NT2/D1 (cell line): ENCODE data around the gene SIRT4.

ENCODE experiments used
- SUZ12 ChIP-seq: IDR thresholded peaks from 2 replicates; pipeline ENCODE4 v1.6.1; 2011; ENCODE audit not compliant: insufficient read length, insufficient read depth; ENCODE audit errors: extremely low read depth
- YY1 ChIP-seq: IDR thresholded peaks from 2 replicates; pipeline ENCODE4 v1.6.1; 2011; ENCODE audit not compliant: insufficient read length, insufficient read depth
- ZNF274 ChIP-seq: IDR thresholded peaks from 2 replicates; pipeline ENCODE4 v1.6.1; 2011; ENCODE audit warnings: mild to moderate bottlenecking, low read depth, low read length

DNA sequence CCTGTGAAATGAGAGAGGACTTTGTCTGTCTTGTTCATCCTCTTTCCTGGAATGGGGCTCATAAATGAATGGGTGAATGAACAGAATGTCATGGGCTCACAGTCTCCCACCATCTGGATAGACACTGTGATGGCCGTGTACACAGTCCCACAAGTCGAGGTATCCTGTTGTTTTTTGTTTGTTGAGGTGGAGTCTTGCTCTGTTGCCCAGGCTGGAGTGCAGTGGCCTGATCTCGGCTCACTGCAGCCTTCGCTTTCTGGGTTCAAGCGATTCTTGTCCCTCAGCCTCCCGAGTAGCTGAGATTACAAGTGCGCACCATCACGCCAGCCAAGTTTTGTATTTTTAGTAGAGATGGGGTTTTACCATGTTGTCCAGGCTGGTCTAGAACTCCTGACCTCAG, 41.6 kb downstream of the SIRT4 start:
- TF ChIP-seq YY1: no peak
- no peak for TF ChIP-seq SUZ12
- no peak for TF ChIP-seq ZNF274
